ENCODE data around the gene C3orf62. TPM values are rescaled to one million over a fixed set of nuclear protein-coding genes. Genes with fewer than 3 reads are reported as not detected.

Gene C3orf62
- total and polyA plus RNA-seq, 4 donors, result 0.96 to 3.1 (median 1.6) TPM

DNA sequence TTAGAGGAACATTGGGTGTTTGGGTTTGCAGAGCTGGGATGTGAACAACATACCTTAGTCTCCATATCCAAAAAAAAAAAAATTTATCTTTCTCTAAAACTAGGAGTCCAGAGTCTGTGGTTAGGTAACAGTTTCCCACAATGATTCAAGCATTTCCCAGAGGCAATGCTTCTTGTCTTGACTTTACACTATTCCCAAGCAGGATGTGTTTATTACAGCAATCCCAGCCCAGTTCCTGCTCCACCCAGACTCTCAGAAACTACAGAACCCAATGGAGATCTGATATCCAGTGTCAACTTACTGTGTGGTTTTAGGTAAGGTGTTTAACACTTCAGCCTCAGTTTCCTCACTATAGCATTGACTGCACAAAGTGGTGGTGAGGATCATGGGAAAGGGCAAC, 2.3 kb upstream of the C3orf62 start:
- DNase-seq (ENCODE audit: low spot score), result no peak

DNA sequence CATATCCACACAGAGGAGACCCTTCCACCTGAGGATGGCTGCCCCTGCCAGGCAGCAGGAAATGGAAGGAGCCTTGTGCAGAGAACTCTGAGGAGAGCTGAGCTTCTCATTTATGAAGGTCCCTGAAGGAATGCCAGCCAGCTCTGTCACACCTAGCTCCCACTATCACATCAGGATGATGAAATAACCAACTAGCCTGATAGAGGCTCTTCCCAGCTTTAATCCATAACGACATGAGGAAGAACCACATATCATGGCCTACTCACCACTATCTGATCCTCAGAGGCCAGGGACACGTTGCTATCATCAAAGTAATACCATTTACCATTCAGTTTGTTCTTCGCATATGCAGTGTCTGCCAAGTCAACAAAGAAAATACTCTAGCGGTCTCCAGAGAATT, 1.5 kb upstream of the C3orf62 start:
- Histone ChIP-seq H3K27ac (ENCODE audit: low read depth in 1 of 2, low read length in 2 of 2) (no peak overlapping the region), H3K36me3 (ENCODE audit: control insufficient read depth in 4 of 4, insufficient read depth in 3 of 4, low read depth in 1 of 4, low read length in 3 of 4) (peaks cover 11 to 22% (median 15%) of the 10 kb centered on the region in 4 donors), H3K9ac (ENCODE audit: low read depth in 1 of 2, low read length in 2 of 2) (no peak overlapping the region), H3K9me3 (ENCODE audit: control insufficient read depth in 4 of 4, low read length in 3 of 4) (no peaks in the 10 kb centered on the region), H3K27me3 (ENCODE audit: control insufficient read depth in 4 of 4, insufficient read depth in 4 of 4, low read length in 3 of 4) (no peaks in the 10 kb centered on the region), H3K4me1 (ENCODE audit: control insufficient read depth in 4 of 4, insufficient read depth in 4 of 4, low read length in 3 of 4) (peaks cover 0 to 9% (median 8%) of the 10 kb centered on the region in 4 donors), H3K4me3 (ENCODE audit: low read depth in 1 of 3, low read length in 3 of 3) (no peak overlapping the region)
- 81% methylated on average over 4 of the region's 4 CpGs for WGBS
- DNase-seq (ENCODE audit: low spot score), result no peak
- TF ChIP-seq, protein P1, sequence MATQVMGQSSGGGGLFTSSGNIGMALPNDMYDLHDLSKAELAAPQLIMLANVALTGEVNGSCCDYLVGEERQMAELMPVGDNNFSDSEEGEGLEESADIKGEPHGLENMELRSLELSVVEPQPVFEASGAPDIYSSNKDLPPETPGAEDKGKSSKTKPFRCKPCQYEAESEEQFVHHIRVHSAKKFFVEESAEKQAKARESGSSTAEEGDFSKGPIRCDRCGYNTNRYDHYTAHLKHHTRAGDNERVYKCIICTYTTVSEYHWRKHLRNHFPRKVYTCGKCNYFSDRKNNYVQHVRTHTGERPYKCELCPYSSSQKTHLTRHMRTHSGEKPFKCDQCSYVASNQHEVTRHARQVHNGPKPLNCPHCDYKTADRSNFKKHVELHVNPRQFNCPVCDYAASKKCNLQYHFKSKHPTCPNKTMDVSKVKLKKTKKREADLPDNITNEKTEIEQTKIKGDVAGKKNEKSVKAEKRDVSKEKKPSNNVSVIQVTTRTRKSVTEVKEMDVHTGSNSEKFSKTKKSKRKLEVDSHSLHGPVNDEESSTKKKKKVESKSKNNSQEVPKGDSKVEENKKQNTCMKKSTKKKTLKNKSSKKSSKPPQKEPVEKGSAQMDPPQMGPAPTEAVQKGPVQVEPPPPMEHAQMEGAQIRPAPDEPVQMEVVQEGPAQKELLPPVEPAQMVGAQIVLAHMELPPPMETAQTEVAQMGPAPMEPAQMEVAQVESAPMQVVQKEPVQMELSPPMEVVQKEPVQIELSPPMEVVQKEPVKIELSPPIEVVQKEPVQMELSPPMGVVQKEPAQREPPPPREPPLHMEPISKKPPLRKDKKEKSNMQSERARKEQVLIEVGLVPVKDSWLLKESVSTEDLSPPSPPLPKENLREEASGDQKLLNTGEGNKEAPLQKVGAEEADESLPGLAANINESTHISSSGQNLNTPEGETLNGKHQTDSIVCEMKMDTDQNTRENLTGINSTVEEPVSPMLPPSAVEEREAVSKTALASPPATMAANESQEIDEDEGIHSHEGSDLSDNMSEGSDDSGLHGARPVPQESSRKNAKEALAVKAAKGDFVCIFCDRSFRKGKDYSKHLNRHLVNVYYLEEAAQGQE (IDR thresholded peaks at IDR 0.05), result no peak
- no peak for TF ChIP-seq NR2F2 (IDR thresholded peaks at IDR 0.05)
- no peak for TF ChIP-seq EGR1 (IDR thresholded peaks at IDR 0.05; ENCODE audit: low read depth in 2 of 2)
- no peak for TF ChIP-seq FOXA1 (IDR thresholded peaks at IDR 0.05)
- no peak for TF ChIP-seq RXRA (IDR thresholded peaks at IDR 0.05)
- TF ChIP-seq GABPA (IDR thresholded peaks at IDR 0.05 in 1 of 2, conservative IDR thresholded peaks at IDR 0.05 in 1 of 2), result no peak
- TF ChIP-seq, protein P2, sequence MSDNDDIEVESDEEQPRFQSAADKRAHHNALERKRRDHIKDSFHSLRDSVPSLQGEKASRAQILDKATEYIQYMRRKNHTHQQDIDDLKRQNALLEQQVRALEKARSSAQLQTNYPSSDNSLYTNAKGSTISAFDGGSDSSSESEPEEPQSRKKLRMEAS (IDR thresholded peaks at IDR 0.05), result no peak
- no peak for TF ChIP-seq JUND (IDR thresholded peaks at IDR 0.05)
- no peak for TF ChIP-seq HNF4A (conservative IDR thresholded peaks at IDR 0.05)
- TF ChIP-seq, protein P3, sequence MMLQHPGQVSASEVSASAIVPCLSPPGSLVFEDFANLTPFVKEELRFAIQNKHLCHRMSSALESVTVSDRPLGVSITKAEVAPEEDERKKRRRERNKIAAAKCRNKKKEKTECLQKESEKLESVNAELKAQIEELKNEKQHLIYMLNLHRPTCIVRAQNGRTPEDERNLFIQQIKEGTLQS (IDR thresholded peaks at IDR 0.05), result no peak
- TF ChIP-seq, protein P4, sequence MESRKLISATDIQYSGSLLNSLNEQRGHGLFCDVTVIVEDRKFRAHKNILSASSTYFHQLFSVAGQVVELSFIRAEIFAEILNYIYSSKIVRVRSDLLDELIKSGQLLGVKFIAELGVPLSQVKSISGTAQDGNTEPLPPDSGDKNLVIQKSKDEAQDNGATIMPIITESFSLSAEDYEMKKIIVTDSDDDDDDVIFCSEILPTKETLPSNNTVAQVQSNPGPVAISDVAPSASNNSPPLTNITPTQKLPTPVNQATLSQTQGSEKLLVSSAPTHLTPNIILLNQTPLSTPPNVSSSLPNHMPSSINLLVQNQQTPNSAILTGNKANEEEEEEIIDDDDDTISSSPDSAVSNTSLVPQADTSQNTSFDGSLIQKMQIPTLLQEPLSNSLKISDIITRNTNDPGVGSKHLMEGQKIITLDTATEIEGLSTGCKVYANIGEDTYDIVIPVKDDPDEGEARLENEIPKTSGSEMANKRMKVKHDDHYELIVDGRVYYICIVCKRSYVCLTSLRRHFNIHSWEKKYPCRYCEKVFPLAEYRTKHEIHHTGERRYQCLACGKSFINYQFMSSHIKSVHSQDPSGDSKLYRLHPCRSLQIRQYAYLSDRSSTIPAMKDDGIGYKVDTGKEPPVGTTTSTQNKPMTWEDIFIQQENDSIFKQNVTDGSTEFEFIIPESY (IDR thresholded peaks at IDR 0.05), result no peak
- TF ChIP-seq, protein P5, sequence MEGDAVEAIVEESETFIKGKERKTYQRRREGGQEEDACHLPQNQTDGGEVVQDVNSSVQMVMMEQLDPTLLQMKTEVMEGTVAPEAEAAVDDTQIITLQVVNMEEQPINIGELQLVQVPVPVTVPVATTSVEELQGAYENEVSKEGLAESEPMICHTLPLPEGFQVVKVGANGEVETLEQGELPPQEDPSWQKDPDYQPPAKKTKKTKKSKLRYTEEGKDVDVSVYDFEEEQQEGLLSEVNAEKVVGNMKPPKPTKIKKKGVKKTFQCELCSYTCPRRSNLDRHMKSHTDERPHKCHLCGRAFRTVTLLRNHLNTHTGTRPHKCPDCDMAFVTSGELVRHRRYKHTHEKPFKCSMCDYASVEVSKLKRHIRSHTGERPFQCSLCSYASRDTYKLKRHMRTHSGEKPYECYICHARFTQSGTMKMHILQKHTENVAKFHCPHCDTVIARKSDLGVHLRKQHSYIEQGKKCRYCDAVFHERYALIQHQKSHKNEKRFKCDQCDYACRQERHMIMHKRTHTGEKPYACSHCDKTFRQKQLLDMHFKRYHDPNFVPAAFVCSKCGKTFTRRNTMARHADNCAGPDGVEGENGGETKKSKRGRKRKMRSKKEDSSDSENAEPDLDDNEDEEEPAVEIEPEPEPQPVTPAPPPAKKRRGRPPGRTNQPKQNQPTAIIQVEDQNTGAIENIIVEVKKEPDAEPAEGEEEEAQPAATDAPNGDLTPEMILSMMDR (IDR thresholded peaks at IDR 0.05; ENCODE audit: low read depth, low read length, missing input control), result no peak
- no peak for TF ChIP-seq RAD21 (IDR thresholded peaks at IDR 0.05)
- TF ChIP-seq YY1 (IDR thresholded peaks at IDR 0.05), result no peak

More for the DNA sequence above, 2.3 kb upstream of the C3orf62 start:
- TF ChIP-seq YY1 (IDR thresholded peaks at IDR 0.05) (no peak), SP1 (IDR thresholded peaks at IDR 0.05) (no peak)
- TF ChIP-seq, protein P2 (IDR thresholded peaks at IDR 0.05), result no peak
- TF ChIP-seq, protein P1 (IDR thresholded peaks at IDR 0.05), result no peak
- no peaks in the 10 kb centered on the region for H3K27me3 ChIP-seq (ENCODE audit: control insufficient read depth in 4 of 4, insufficient read depth in 4 of 4, low read length in 3 of 4)
- H3K9ac ChIP-seq (ENCODE audit: low read depth in 1 of 2, low read length in 2 of 2), result no peak overlapping the region
- peaks cover 0 to 9% (median 8%) of the 10 kb centered on the region in 4 donors for H3K4me1 ChIP-seq (ENCODE audit: control insufficient read depth in 4 of 4, insufficient read depth in 4 of 4, low read length in 3 of 4)
- H3K4me3 ChIP-seq (ENCODE audit: low read depth in 1 of 3, low read length in 3 of 3), result no peak overlapping the region
- H3K27ac ChIP-seq (ENCODE audit: low read depth in 1 of 2, low read length in 2 of 2), result no peak overlapping the region
- H3K36me3 ChIP-seq (ENCODE audit: control insufficient read depth in 4 of 4, insufficient read depth in 3 of 4, low read depth in 1 of 4, low read length in 3 of 4), result peaks cover 19 to 30% (median 24%) of the 10 kb centered on the region in 4 donors
- H3K9me3 ChIP-seq (ENCODE audit: control insufficient read depth in 4 of 4, low read length in 3 of 4), result no peaks in the 10 kb centered on the region
